Erythroblast (primary cell): ENCODE results near the gene BARD1.

Experiments used
- GATA1 ChIP-seq: IDR thresholded peaks from 2 replicates; pipeline ENCODE4 v1.6.1; 2011; ENCODE audit warnings: low read depth, mild to moderate bottlenecking, control low read depth, low read length, moderate library complexity
- POLR2A ChIP-seq: IDR thresholded peaks from 2 replicates; pipeline ENCODE4 v1.6.1; 2011; ENCODE audit warnings: mild to moderate bottlenecking, low read length

DNA sequence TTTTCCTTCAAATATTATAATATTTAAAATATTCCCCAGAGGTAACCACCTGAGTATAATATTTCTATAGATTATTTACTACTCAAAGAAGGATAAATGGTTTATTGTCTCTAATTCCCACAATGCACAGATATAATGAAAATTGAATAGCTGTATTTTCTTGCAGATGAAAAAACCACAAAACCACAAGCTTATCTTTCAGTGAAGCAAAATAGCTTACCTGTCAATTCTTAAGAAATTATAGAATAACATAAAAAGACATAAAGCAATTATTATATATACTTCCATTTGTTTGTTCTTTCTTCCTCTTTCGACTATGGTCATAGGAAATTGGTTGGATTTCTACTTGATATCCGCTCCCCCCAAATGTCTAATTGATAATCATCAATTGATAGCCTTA, 98.8 kb downstream of the BARD1 start:
- TF ChIP-seq POLR2A (no peak), GATA1 (no peak)
